GM18868 (cell line): ENCODE measurements around the gene RAD21L1.

Experiments
- ATAC-seq: cut with Tn5 transposase; IDR thresholded peaks from one replicate; pipeline ENCODE4 v1.9.1; 2021; ENCODE audit warnings: mild to moderate bottlenecking, moderate library complexity; ENCODE audit not compliant: unreplicated experiment

Gene RAD21L1

GRCh38 chr20:1225783-1226654 lies at the start of gene RAD21L1:
TSS of gene RAD21L1 (plus strand) at chr20:1226044. CDS start at chr20:1228454, 2,410 bp downstream.
- ATAC-seq: no peak

- no peak for ATAC-seq
Measured at GRCh38 chr20:1177680-1178079, 48.2 kb upstream of the RAD21L1 start.

- ATAC-seq: no peak
Measured at GRCh38 chr20:1178103-1178502, 47.7 kb upstream of the RAD21L1 start.

GRCh38 chr20:1178623-1179022 lies 47.2 kb upstream of the RAD21L1 start:
- ATAC-seq: no peak

GRCh38 chr20:1180949-1181348 lies 44.9 kb upstream of the RAD21L1 start:
- no peak for ATAC-seq

- ATAC-seq: no peak
Measured at GRCh38 chr20:1182106-1182505, 43.7 kb upstream of the RAD21L1 start.

GRCh38 chr20:1183153-1183552 lies 42.7 kb upstream of the RAD21L1 start:
- no peak for ATAC-seq

- ATAC-seq: no peak
Measured at GRCh38 chr20:1184260-1184637, 41.6 kb upstream of the RAD21L1 start.

- no peak for ATAC-seq
Measured at GRCh38 chr20:1184638-1185315, 41.1 kb upstream of the RAD21L1 start, which contains the start of gene TMEM74B. TSS of gene TMEM74B (minus strand) at chr20:1184981. CDS start at chr20:1183801, 1,180 bp downstream.

GRCh38 chr20:1185316-1185741 lies 40.5 kb upstream of the RAD21L1 start:
- ATAC-seq: no peak

GRCh38 chr20:1185790-1186334 lies 40.0 kb upstream of the RAD21L1 start:
- no peak for ATAC-seq

GRCh38 chr20:1186367-1186991 lies 39.4 kb upstream of the RAD21L1 start:
- no peak for ATAC-seq

- ATAC-seq: no peak
Measured at GRCh38 chr20:1187605-1188171, 38.2 kb upstream of the RAD21L1 start.

- no peak for ATAC-seq
Measured at GRCh38 chr20:1188347-1188746, 37.5 kb upstream of the RAD21L1 start.

GRCh38 chr20:1189827-1190226 lies 36.0 kb upstream of the RAD21L1 start:
- no peak for ATAC-seq

- no peak for ATAC-seq
Measured at GRCh38 chr20:1190847-1191246, 35.0 kb upstream of the RAD21L1 start.

GRCh38 chr20:1191299-1191698 lies 34.5 kb upstream of the RAD21L1 start:
- ATAC-seq: no peak

- no peak for ATAC-seq
Measured at GRCh38 chr20:1195226-1195625, 30.6 kb upstream of the RAD21L1 start.

- no peak for ATAC-seq
Measured at GRCh38 chr20:1196634-1197033, 29.2 kb upstream of the RAD21L1 start.

GRCh38 chr20:1197801-1198200 lies 28.0 kb upstream of the RAD21L1 start:
- ATAC-seq: no peak

GRCh38 chr20:1198751-1199150 lies 27.1 kb upstream of the RAD21L1 start:
- no peak for ATAC-seq
